AG04450 (cell line): ENCODE measurements around the gene CD2BP2. TPM values are rescaled to one million over a fixed set of nuclear protein-coding genes. Genes with fewer than 3 reads are reported as not detected.

Experiments
- CTCF ChIA-PET: fragments of 300-600, 350-600 bp; formaldehyde crosslinking; extraction: SDS; loops from one replicate; lab custom pipeline; 2022; ENCODE audit warnings: antibody characterized with exemption, inconsistent platforms; lab: Charles Lee
- POLR2A ChIA-PET: fragments of 350-600 bp; formaldehyde crosslinking; extraction: SDS; loops from one replicate; lab custom pipeline; 2021; ENCODE audit warnings: antibody characterized with exemption, inconsistent platforms; lab: Yijun Ruan, JAX
- DNase-seq: peaks from one replicate; pipeline ENCODE4 v3.0.0-alpha.2; 2011; ENCODE audit warnings: low read depth, low spot score
- H3K27ac ChIP-seq: one replicate; pipeline ENCODE4 v1.5.1; 2012; ENCODE audit warnings: low read depth, low read length, control low read depth
- H3K27me3 ChIP-seq: one replicate; pipeline ENCODE4 v1.6.0; 2012; ENCODE audit warnings: low read length; ENCODE audit not compliant: control insufficient read depth, insufficient read depth
- H3K4me3 ChIP-seq: 2 replicates; pipeline ENCODE4 v1.5.1; 2011; ENCODE audit warnings: mild to moderate bottlenecking, low read depth, low read length, control low read depth
- H3K9me3 ChIP-seq: 2 replicates; pipeline ENCODE4 v1.5.1; 2012; ENCODE audit warnings: low read length; ENCODE audit not compliant: control insufficient read depth, insufficient read depth
- CTCF ChIP-seq: IDR thresholded peaks from 2 replicates; pipeline ENCODE4 v1.5.1; 2011; ENCODE audit warnings: low read depth, low read length, control low read depth, inconsistent platforms
- polyA plus RNA-seq: library from polyadenylated mRNA; depleted of rRNA; stranded (reverse); fragments of >200 nt; gene quantifications from 2 replicates; pipeline ENCODE4 v1.2.3, GENCODE V29; 2011

The CD2BP2 gene
- polyA plus RNA-seq, 1 experiment = 49.5 TPM

GRCh38 chr16:30357715-30358576, 2.8 kb upstream of the CD2BP2 start:
- ChIA-PET CTCF (no interaction called here), POLR2A (no interaction called here)
- no peak for TF ChIP-seq CTCF
- no peak for DNase-seq
- H3K4me3 ChIP-seq = no peak overlapping the region
- no peaks in the 10 kb centered on the region; the same call in 1 of the 2 replicates for H3K9me3 ChIP-seq
- H3K27ac ChIP-seq = no peak overlapping the region
- no peaks in the 10 kb centered on the region for H3K27me3 ChIP-seq

- POLR2A ChIA-PET = interaction anchor here (0.7 kb wide), 1 partner anchor 50 kb away, joined by 5 read pairs; no protein-coding TSS in a partner anchor
- Histone ChIP-seq H3K4me3 (no peak overlapping the region), H3K27ac (no peak overlapping the region), H3K9me3 (no peaks in the 10 kb centered on the region; the same call in 1 of the 2 replicates), H3K27me3 (no peaks in the 10 kb centered on the region)
- CTCF ChIA-PET = no interaction called here
- no peak for TF ChIP-seq CTCF
- DNase-seq = no peak
Measured at GRCh38 chr16:30357085-30357714, 2.1 kb upstream of the CD2BP2 start.

GRCh38 chr16:30356401-30357084, 1.4 kb upstream of the CD2BP2 start:
- Histone ChIP-seq H3K27me3 (no peaks in the 10 kb centered on the region), H3K4me3 (no peak overlapping the region), H3K9me3 (no peaks in the 10 kb centered on the region; the same call in 1 of the 2 replicates), H3K27ac (peak overlapping the region; percentile 100)
- no peak for TF ChIP-seq CTCF
- ChIA-PET POLR2A (interaction anchor here (0.7 kb wide), 1 partner anchor 50 kb away, joined by 5 read pairs; no protein-coding TSS in a partner anchor), CTCF (no interaction called here)
- DNase-seq = no peak

GRCh38 chr16:30355954-30356308, 823 bp upstream of the CD2BP2 start:
- no peak for TF ChIP-seq CTCF
- H3K27ac ChIP-seq = peak overlapping the region; percentile 100
- POLR2A ChIA-PET = interaction anchor here (0.7 to 2.0 kb wide), 4 partner anchors 15 to 303 kb away, joined by 3 to 9 read pairs (median 4); partner anchors contain the start of genes TBC1D10B and ZNF771
- CTCF ChIA-PET = no interaction called here
- no peaks in the 10 kb centered on the region; the same call in 1 of the 2 replicates for H3K9me3 ChIP-seq
- DNase-seq = no peak
- peak overlapping the region; percentile 70 for H3K4me3 ChIP-seq
- H3K27me3 ChIP-seq = no peaks in the 10 kb centered on the region
